BLaER1 (cell line): ENCODE measurements around the gene SDC3.

Experiments
- H3K27ac ChIP-seq: shearing (Covaris generic); formaldehyde crosslinking; 2 replicates; pipeline ENCODE4 v1.8.1; 2022
- H3K27me3 ChIP-seq: shearing (Covaris generic); formaldehyde crosslinking; 2 replicates; pipeline ENCODE4 v1.8.1; 2022
- H3K36me3 ChIP-seq: shearing (Covaris generic); formaldehyde crosslinking; 2 replicates; pipeline ENCODE4 v1.8.1; 2022
- H3K4me1 ChIP-seq: shearing (Covaris generic); formaldehyde crosslinking; 2 replicates; pipeline ENCODE4 v1.8.1; 2022
- H3K4me2 ChIP-seq: shearing (Covaris generic); formaldehyde crosslinking; 2 replicates; pipeline ENCODE4 v1.8.1; 2022
- H3K4me3 ChIP-seq: shearing (Covaris generic); formaldehyde crosslinking; 2 replicates; pipeline ENCODE4 v1.8.1; 2022
- H3K9ac ChIP-seq: shearing (Covaris generic); formaldehyde crosslinking; 2 replicates; pipeline ENCODE4 v1.8.1; 2022
- H3K9me3 ChIP-seq: shearing (Covaris generic); formaldehyde crosslinking; 2 replicates; pipeline ENCODE4 v1.8.1; 2022
- H4K20me1 ChIP-seq: shearing (Covaris generic); formaldehyde crosslinking; 2 replicates; pipeline ENCODE4 v1.8.1; 2022
- Cebpa-rat ChIP-seq: shearing (Covaris generic); IDR thresholded peaks from 2 replicates; pipeline ENCODE4 v1.8.1; 2022

Gene SDC3

GRCh38 chr1:30929135-30929889 is 20.8 kb upstream of the SDC3 start:
- no peak overlapping the region for H3K9ac ChIP-seq
- no peak for TF ChIP-seq Cebpa-rat
- H3K9me3 ChIP-seq, result no peaks in the 10 kb centered on the region
- peaks cover 57% of the 10 kb centered on the region for H4K20me1 ChIP-seq
- no peak overlapping the region for H3K4me3 ChIP-seq
- H3K27ac ChIP-seq, result no peak overlapping the region
- no peaks in the 10 kb centered on the region for H3K27me3 ChIP-seq
- peaks cover 30% of the 10 kb centered on the region for H3K36me3 ChIP-seq
- H3K4me1 ChIP-seq, result no peaks in the 10 kb centered on the region
- no peak overlapping the region for H3K4me2 ChIP-seq

DNA sequence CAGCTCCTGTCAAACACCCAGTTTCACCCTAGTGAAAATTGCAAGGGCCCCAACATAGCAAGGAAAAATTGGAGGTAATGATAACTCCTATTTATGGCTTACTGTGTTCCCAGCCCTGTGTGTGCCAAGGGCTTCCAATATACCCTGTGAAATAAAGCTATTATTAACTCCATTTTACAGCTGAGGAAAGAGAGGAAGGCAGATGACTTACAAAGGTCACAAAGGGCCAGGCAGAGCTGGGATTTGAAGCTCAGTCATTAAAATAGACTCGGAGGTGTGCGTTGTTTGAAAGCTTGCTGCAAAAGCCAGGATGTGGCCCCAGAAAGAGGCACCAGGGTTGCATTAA is 20.2 kb upstream of the SDC3 start:
- Histone ChIP-seq H4K20me1 (peaks cover 51% of the 10 kb centered on the region), H3K4me1 (no peaks in the 10 kb centered on the region), H3K4me3 (no peak overlapping the region), H3K4me2 (no peak overlapping the region), H3K27me3 (no peaks in the 10 kb centered on the region), H3K27ac (no peak overlapping the region), H3K9ac (no peak overlapping the region), H3K9me3 (no peaks in the 10 kb centered on the region), H3K36me3 (peaks cover 25% of the 10 kb centered on the region)
- TF ChIP-seq Cebpa-rat, result no peak

GRCh38 chr1:30928171-30928570 is 19.6 kb upstream of the SDC3 start:
- Histone ChIP-seq H3K4me3 (no peak overlapping the region), H3K9ac (no peak overlapping the region), H4K20me1 (peaks cover 45% of the 10 kb centered on the region), H3K4me1 (no peaks in the 10 kb centered on the region), H3K4me2 (no peak overlapping the region), H3K9me3 (no peaks in the 10 kb centered on the region), H3K27me3 (no peaks in the 10 kb centered on the region), H3K36me3 (peaks cover 19% of the 10 kb centered on the region), H3K27ac (no peak overlapping the region)
- no peak for TF ChIP-seq Cebpa-rat

GRCh38 chr1:30927448-30927847 is 18.9 kb upstream of the SDC3 start:
- Histone ChIP-seq H3K4me2 (no peak overlapping the region), H4K20me1 (peaks cover 38% of the 10 kb centered on the region), H3K36me3 (peaks cover 13% of the 10 kb centered on the region), H3K4me1 (no peaks in the 10 kb centered on the region), H3K27me3 (no peaks in the 10 kb centered on the region), H3K9me3 (no peaks in the 10 kb centered on the region), H3K27ac (no peak overlapping the region), H3K4me3 (no peak overlapping the region), H3K9ac (no peak overlapping the region)
- TF ChIP-seq Cebpa-rat, result no peak

DNA sequence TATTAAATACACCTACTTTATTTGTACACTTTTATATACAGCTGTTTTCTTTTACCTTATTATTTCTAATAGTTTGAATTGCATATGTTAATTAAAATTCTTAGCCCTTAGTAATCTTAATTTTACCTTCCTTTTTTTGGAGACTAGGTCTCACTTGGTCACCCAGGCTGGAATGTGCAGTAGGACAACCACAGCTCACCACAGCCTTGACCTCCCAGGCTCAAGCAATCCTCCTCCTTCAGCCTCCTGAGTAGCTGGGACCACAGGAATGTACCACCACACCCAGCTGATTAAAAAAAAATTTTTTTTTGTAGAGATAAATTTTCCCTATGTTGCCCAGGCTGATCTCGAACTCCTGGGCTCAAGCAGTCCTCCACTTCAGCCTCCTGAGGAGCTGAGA is 15.0 kb upstream of the SDC3 start:
- Histone ChIP-seq H3K27me3 (no peaks in the 10 kb centered on the region), H3K36me3 (no peaks in the 10 kb centered on the region), H3K4me1 (peaks cover 7% of the 10 kb centered on the region; the same call in 1 of the 2 replicates), H3K9me3 (no peaks in the 10 kb centered on the region), H3K27ac (no peak overlapping the region), H3K4me3 (no peak overlapping the region), H3K4me2 (no peak overlapping the region), H3K9ac (no peak overlapping the region), H4K20me1 (no peaks in the 10 kb centered on the region)
- no peak for TF ChIP-seq Cebpa-rat

- Histone ChIP-seq H3K4me1 (peaks cover 7% of the 10 kb centered on the region; the same call in 1 of the 2 replicates), H3K4me2 (no peak overlapping the region), H3K27ac (no peak overlapping the region), H3K4me3 (no peak overlapping the region), H3K9me3 (no peaks in the 10 kb centered on the region), H3K9ac (no peak overlapping the region), H4K20me1 (no peaks in the 10 kb centered on the region), H3K27me3 (no peaks in the 10 kb centered on the region), H3K36me3 (no peaks in the 10 kb centered on the region)
- TF ChIP-seq Cebpa-rat, result no peak
Observed at GRCh38 chr1:30920827-30921226, 12.3 kb upstream of the SDC3 start.

DNA sequence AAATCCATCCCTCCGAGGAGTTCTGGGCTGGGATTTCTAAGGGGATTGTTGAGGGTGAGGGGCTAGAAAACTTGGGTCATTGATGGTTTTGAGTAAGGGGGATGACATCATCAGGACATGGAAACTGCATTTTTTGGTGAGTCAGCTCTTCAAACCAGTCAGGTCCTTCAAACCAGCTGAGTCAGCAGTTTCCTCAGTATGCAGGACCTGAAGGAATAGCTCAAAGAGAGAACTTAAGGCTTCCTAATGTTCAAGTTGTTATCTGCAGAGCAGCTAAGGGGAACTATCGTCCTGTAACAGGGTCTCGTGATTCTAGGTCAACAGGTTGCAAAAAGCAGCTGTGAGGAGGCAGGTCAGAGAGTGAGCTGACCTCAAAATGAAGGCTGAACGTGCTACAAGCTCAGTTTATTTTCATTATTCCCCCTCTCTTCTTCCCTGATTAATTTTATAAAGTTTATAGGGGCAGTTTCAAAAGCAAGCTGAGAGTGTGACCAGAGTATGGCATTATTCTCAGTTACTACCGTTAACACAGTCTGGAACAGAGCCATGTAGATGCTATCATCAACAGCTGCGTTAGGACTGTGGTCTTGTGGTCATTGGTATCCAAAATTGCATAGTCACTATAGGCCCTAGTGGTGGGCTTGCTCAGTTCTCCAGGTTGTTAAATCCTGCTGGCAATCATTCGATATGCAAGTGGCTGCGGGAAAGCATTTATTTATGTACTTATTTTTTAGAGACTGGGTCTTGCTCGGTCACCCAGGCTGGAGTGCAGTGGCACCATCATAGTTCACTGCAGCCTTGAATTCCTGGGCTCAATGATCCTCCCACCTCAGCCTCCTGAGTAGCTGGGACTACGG is 10.7 kb upstream of the SDC3 start:
- H3K27ac ChIP-seq, result no peak overlapping the region
- H3K36me3 ChIP-seq, result no peaks in the 10 kb centered on the region
- H3K4me2 ChIP-seq, result peak overlapping the region; percentile 17
- H3K4me3 ChIP-seq, result no peak overlapping the region
- H3K9ac ChIP-seq, result no peak overlapping the region
- peaks cover 7% of the 10 kb centered on the region; the same call in 1 of the 2 replicates for H3K4me1 ChIP-seq
- no peak for TF ChIP-seq Cebpa-rat
- no peaks in the 10 kb centered on the region for H3K27me3 ChIP-seq
- H3K9me3 ChIP-seq, result no peaks in the 10 kb centered on the region
- peaks cover 15% of the 10 kb centered on the region; the same call in 1 of the 2 replicates for H4K20me1 ChIP-seq

DNA sequence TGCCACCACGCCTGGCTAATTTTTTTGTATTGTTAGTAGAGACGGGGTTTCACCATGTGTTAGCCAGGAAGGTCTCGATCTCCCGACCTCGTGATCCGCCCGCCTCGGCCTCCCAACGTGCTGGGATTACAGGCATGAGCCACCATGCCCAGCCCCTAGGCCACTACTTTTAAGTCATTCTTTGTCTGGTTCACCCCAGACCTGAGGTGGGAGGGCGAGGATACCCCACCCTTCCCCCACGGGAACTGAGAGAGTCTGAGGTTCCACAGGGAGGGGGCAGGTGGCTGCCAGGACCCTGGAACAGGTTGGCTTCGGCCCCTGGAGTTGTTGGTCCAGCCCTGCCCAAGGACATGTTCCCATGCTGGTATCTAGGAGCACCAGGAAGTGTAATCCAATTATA is 7.7 kb upstream of the SDC3 start:
- Histone ChIP-seq H3K27ac (no peak overlapping the region), H3K9me3 (no peaks in the 10 kb centered on the region), H3K4me3 (no peak overlapping the region), H4K20me1 (peaks cover 39% of the 10 kb centered on the region), H3K27me3 (no peaks in the 10 kb centered on the region; the same call in 1 of the 2 replicates), H3K9ac (no peak overlapping the region), H3K4me1 (peaks cover 23% of the 10 kb centered on the region), H3K36me3 (no peaks in the 10 kb centered on the region), H3K4me2 (no peak overlapping the region)
- no peak for TF ChIP-seq Cebpa-rat

DNA sequence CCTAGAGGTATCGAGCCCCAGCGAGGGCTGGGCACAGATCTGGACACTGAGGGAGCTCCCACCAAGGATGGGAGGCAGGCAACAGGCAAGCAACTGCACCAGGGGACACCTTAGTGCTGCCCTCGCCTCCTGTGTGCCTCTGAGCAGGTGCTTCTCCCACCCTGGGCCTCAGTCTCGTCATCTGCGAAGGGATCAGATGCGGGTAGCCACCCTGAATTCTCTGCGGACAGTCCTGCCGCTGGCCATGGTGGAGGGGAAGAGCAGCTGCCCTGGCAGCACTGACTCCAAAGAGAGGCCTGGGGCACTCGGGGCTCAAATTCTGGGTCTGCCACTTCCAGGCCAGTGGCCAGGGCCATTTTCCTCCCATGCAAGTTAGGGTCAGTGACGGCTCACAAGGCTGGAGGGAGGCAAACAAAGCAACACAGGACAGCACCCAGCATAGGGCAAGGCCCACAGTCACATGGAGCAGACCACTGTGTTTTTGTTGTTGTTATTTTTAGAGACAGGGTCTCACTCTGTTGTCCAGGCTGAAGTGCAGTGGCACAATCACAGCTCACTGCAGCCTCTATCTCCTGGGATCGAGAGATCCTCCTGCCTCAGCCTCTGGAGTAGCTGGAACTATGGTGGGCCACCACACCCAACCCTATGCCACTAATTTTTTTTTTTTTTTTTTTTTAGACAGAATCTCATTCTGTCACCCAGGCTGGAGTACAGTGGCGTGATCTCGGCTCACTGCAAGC is 7.1 kb upstream of the SDC3 start:
- Histone ChIP-seq H3K4me1 (peaks cover 30% of the 10 kb centered on the region), H4K20me1 (peaks cover 45% of the 10 kb centered on the region), H3K9ac (no peak overlapping the region), H3K4me2 (no peak overlapping the region), H3K9me3 (no peaks in the 10 kb centered on the region), H3K4me3 (no peak overlapping the region), H3K27ac (no peak overlapping the region), H3K27me3 (peaks cover 6% of the 10 kb centered on the region), H3K36me3 (no peaks in the 10 kb centered on the region)
- no peak for TF ChIP-seq Cebpa-rat

- Histone ChIP-seq H3K9ac (no peak overlapping the region), H3K27ac (no peak overlapping the region), H3K27me3 (peaks cover 13% of the 10 kb centered on the region), H3K4me2 (no peak overlapping the region), H3K4me1 (peaks cover 37% of the 10 kb centered on the region), H3K36me3 (no peaks in the 10 kb centered on the region), H3K9me3 (no peaks in the 10 kb centered on the region), H3K4me3 (no peak overlapping the region), H4K20me1 (peaks cover 52% of the 10 kb centered on the region)
- TF ChIP-seq Cebpa-rat, result no peak
Observed at GRCh38 chr1:30914931-30915330, 6.4 kb upstream of the SDC3 start.
